ENCODE results near the gene ERCC6.

ERCC6 gene

DNA sequence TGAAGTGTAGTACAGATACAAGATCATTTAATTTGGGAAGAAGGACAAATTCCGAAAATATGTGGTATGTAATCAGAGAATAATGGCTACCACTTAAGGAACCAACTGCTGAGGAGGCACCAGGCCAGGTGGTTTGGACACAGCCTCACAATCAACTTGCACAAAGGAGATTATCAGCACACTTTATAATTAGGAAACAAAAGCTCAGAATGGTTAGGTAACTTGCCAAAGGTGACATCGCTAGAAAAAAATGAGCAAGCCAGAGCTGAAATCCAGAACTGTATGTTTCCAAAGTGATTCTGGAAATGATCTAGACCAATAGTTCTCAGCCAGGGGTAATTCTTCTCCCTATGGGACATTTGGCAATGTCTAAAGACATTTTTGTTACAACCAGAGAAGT is 36.6 kb downstream of the ERCC6 start:
- no peaks in the 10 kb centered on the region for H3K36me3 ChIP-seq (ENCODE audit: control insufficient read depth, insufficient read depth, low read length)
- H3K4me3 ChIP-seq (ENCODE audit: low read length): no peak overlapping the region
- H3K9me3 ChIP-seq (ENCODE audit: control insufficient read depth, low read length): no peaks in the 10 kb centered on the region
- no peaks in the 10 kb centered on the region for H3K4me1 ChIP-seq (ENCODE audit: control insufficient read depth, insufficient read depth, low read length)
- H3K27me3 ChIP-seq (ENCODE audit: control insufficient read depth, insufficient read depth, low read length): no peaks in the 10 kb centered on the region
- H3K9ac ChIP-seq (ENCODE audit: low read length): no peak overlapping the region

DNA sequence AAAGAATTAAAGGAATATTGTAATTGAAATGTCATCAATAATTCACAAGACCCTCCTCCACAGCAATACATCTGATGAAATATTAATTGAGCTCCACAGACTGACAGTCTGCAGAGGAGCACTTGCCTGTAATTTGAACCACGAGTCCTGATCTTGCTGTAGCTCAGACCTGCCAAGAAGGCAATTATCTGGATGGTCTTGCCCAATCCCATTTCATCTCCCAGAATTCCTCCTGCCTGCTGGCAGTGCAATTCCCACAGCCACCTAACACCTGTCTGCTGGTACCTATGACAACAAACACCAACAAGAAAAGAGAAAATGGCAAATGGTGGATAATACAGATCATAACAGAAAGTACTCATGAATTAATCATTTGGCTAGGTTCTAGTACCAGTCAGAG is 38.5 kb downstream of the ERCC6 start:
- H3K27me3 ChIP-seq (ENCODE audit: control insufficient read depth, insufficient read depth, low read length): no peaks in the 10 kb centered on the region
- H3K4me1 ChIP-seq (ENCODE audit: control insufficient read depth, insufficient read depth, low read length): no peaks in the 10 kb centered on the region
- H3K9me3 ChIP-seq (ENCODE audit: control insufficient read depth, low read length): no peaks in the 10 kb centered on the region
- H3K4me3 ChIP-seq (ENCODE audit: low read length): no peak overlapping the region
- H3K9ac ChIP-seq (ENCODE audit: low read length): no peak overlapping the region
- H3K36me3 ChIP-seq (ENCODE audit: control insufficient read depth, insufficient read depth, low read length): no peaks in the 10 kb centered on the region

DNA sequence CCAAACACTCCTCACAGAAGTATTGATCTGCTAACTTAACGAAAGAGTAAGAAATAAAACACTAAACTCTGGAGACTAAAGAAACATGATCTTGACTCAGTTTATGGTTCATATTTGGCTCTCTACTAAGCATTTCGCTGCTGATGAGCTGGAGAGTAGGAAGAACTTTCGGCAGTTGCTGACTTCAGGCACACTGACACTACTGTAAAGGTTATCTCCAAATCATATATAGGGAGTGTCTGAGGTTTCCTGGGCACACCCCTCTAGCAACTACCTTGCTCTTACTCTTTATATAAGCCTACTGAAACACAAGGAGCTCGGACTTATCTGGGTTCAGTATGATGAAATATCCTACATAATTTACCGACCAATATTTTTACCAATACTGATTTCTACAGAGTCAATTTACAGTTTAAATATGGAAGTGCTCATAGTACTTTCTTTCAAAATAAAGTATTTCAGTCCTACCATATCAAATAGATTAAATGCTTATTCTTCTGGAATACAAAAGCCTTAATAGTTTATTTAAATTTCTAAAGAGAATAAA is 39.5 kb downstream of the ERCC6 start:
- H3K4me1 ChIP-seq (ENCODE audit: control insufficient read depth, insufficient read depth, low read length): no peaks in the 10 kb centered on the region
- no peak overlapping the region for H3K4me3 ChIP-seq (ENCODE audit: low read length)
- H3K27me3 ChIP-seq (ENCODE audit: control insufficient read depth, insufficient read depth, low read length): no peaks in the 10 kb centered on the region
- H3K9ac ChIP-seq (ENCODE audit: low read length): no peak overlapping the region
- H3K9me3 ChIP-seq (ENCODE audit: control insufficient read depth, low read length): no peaks in the 10 kb centered on the region
- no peaks in the 10 kb centered on the region for H3K36me3 ChIP-seq (ENCODE audit: control insufficient read depth, insufficient read depth, low read length)

DNA sequence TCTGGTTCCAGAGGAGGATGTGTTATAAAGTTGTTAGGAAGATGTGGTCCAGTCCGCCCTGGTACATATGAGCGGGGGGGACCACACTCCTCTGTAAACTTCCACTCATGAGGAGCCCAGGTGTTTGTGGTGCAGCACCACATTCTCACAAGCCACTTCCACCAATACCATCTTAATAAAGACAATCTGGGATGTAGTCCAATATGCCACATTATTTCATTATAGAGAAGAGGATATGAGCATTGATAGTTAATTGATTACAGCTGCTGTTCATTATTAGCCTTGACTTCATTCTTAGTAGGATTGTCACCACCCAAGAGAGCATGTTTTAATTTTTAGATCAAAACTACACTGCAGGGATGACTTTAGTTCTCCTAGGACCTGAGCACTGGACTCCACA is 40.5 kb downstream of the ERCC6 start:
- H3K4me3 ChIP-seq (ENCODE audit: low read length): no peak overlapping the region
- no peaks in the 10 kb centered on the region for H3K4me1 ChIP-seq (ENCODE audit: control insufficient read depth, insufficient read depth, low read length)
- H3K9me3 ChIP-seq (ENCODE audit: control insufficient read depth, low read length): no peaks in the 10 kb centered on the region
- no peaks in the 10 kb centered on the region for H3K27me3 ChIP-seq (ENCODE audit: control insufficient read depth, insufficient read depth, low read length)
- H3K36me3 ChIP-seq (ENCODE audit: control insufficient read depth, insufficient read depth, low read length): no peaks in the 10 kb centered on the region
- H3K9ac ChIP-seq (ENCODE audit: low read length): no peak overlapping the region

DNA sequence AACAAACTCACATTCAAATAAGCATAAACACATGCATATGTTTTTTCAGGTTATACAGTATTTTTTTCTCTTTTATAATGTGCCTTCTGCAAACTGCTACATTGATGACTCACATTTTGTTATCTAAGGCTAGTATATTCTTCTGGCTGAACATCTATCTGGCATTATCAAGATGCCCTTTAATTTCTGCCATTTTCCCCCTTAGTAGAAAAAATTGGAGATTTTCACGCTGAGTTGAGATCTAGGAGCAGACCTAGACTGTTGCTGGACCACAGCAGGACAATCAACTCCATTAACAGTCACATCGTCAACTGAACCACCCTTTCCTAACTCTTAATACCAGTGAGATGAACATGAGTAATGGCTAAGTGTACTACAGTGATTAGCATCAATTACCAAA is 41.6 kb downstream of the ERCC6 start:
- H3K4me1 ChIP-seq (ENCODE audit: control insufficient read depth, insufficient read depth, low read length): no peaks in the 10 kb centered on the region
- H3K4me3 ChIP-seq (ENCODE audit: low read length): no peak overlapping the region
- no peaks in the 10 kb centered on the region for H3K36me3 ChIP-seq (ENCODE audit: control insufficient read depth, insufficient read depth, low read length)
- H3K9ac ChIP-seq (ENCODE audit: low read length): no peak overlapping the region
- H3K27me3 ChIP-seq (ENCODE audit: control insufficient read depth, insufficient read depth, low read length): no peaks in the 10 kb centered on the region
- H3K9me3 ChIP-seq (ENCODE audit: control insufficient read depth, low read length): no peaks in the 10 kb centered on the region

DNA sequence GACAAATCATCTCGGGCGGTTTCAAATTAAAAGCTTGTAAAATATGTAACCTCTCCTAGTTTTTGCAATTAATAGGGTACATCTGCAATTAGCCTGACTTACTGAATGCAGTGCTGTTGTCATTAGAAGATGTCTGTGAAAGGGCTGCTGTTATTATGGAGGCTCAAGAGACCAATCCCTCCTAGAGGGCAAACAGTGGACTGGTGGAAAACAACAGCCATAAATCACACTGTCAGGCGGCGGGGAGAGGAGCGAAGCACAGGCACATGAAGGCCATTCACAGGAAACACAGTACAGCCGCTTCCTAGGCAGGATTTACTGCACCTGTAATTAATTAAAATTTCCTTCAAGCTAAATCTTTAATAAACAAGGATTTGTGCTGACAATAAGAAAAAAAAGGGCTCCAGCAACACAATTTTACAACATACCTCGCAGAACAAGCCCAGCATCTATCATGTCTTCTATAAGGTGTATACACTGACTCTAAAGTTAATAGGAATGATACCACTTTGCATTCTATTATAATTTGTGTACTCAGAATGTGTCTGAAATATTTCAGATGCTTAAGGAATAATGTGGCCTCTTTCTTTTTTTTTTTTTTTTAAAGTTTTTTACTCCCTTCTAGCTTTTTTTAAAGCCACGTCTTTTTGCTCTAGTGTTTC is 50.7 kb downstream of the ERCC6 start:
- Histone ChIP-seq H3K27me3 (ENCODE audit: control insufficient read depth, insufficient read depth, low read length) (no peaks in the 10 kb centered on the region), H3K36me3 (ENCODE audit: control insufficient read depth, insufficient read depth, low read length) (no peaks in the 10 kb centered on the region), H3K4me3 (ENCODE audit: low read length) (no peak overlapping the region), H3K9me3 (ENCODE audit: control insufficient read depth, low read length) (no peaks in the 10 kb centered on the region), H3K9ac (ENCODE audit: low read length) (no peak overlapping the region), H3K4me1 (ENCODE audit: control insufficient read depth, insufficient read depth, low read length) (no peaks in the 10 kb centered on the region)

DNA sequence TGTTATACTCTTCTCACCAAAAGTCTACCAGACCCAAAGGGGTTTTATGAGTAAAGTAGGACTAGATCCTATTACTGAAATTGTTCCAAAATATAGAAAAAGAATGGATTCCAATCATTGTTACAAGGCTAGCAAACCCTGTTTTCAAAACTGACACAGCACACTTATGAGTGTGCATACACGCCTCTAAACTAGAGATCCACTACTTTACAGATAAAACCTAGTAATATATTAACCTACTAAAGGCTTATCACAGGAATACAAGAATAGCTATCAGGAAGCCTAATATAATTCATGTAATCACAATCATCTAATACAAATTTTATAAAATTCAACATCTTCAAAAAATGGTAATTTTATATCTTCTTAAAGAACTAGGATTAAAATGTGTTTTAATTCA is 52.2 kb downstream of the ERCC6 start:
- Histone ChIP-seq H3K9me3 (ENCODE audit: control insufficient read depth, low read length) (no peaks in the 10 kb centered on the region), H3K36me3 (ENCODE audit: control insufficient read depth, insufficient read depth, low read length) (no peaks in the 10 kb centered on the region), H3K4me3 (ENCODE audit: low read length) (no peak overlapping the region), H3K9ac (ENCODE audit: low read length) (no peak overlapping the region), H3K27me3 (ENCODE audit: control insufficient read depth, insufficient read depth, low read length) (no peaks in the 10 kb centered on the region), H3K4me1 (ENCODE audit: control insufficient read depth, insufficient read depth, low read length) (no peaks in the 10 kb centered on the region)

DNA sequence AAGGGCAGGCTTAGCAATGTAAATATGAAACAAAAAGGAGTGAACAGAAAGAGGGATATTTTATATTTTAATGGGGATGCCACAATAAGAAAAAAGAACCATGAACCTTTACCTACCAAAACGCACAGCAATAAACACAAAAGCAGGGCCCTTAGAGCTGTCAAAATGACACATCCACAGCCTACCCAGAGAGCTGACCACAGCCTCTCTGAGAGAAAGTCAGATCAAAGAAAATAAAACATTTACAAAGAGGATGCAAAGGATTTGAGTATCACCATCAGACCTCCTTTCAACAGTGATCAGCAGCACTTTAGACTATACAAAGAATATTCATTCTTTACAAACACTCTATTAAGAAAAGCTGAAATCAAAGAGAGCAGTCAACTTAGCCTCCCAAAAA is 52.9 kb downstream of the ERCC6 start:
- Histone ChIP-seq H3K27me3 (ENCODE audit: control insufficient read depth, insufficient read depth, low read length) (no peaks in the 10 kb centered on the region), H3K4me3 (ENCODE audit: low read length) (no peak overlapping the region), H3K4me1 (ENCODE audit: control insufficient read depth, insufficient read depth, low read length) (no peaks in the 10 kb centered on the region), H3K36me3 (ENCODE audit: control insufficient read depth, insufficient read depth, low read length) (no peaks in the 10 kb centered on the region), H3K9ac (ENCODE audit: low read length) (no peak overlapping the region), H3K9me3 (ENCODE audit: control insufficient read depth, low read length) (no peaks in the 10 kb centered on the region)

DNA sequence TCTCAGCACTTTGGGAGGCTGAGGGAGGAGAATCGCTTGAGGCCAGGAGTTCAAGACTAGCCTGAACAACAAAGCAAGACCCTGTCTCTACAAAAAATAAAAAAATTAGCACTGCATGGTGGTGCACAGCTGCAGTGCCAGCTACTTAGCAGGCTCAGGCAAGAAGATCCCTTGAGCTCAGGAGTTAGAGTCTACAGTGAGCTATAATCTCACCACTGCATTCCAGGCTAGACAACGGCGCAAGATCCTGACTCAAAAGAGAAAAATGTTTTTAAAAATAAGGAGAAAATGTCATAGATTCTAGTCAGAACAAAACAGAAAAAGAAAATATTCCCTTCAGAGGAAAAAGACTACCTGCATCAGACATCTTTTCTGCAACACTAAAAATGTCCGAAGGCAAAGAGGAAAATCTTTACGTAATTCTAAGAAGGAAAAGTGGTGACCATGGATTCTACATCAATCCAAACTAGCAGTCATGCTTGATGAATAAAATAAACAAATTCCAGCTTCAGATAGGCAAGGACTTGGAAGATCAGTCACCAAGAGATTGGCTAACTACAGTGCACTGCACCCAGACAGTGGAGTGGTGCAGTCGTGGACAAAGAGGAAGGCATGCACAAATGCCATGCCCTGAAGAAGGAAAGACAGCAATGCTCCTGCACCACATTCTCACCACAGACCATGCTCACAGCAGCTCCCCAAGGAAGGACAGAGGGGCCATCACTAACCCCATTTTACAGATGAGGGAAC is 54.3 kb downstream of the ERCC6 start:
- Histone ChIP-seq H3K36me3 (ENCODE audit: control insufficient read depth, insufficient read depth, low read length) (no peaks in the 10 kb centered on the region), H3K4me3 (ENCODE audit: low read length) (no peak overlapping the region), H3K4me1 (ENCODE audit: control insufficient read depth, insufficient read depth, low read length) (no peaks in the 10 kb centered on the region), H3K27me3 (ENCODE audit: control insufficient read depth, insufficient read depth, low read length) (no peaks in the 10 kb centered on the region), H3K9me3 (ENCODE audit: control insufficient read depth, low read length) (no peaks in the 10 kb centered on the region), H3K9ac (ENCODE audit: low read length) (no peak overlapping the region)

DNA sequence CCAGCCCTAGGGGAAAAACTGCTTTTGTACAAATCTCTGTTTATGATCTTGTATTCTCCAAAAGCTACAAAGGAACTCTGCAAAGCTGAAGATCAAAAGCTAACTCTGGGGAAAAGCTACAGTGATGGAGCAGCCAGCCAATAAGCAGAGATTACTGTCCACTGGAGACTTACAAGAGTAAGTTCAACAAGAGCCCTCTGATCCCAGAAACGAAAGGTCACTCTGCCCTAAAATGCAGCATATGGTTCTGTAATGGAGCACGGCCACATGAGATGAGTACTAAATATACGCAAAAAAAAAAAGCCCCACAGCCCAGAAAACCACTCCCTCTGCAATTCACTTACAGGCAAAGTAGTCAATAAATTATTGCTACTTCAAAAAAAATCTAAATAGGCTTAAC is 60.1 kb downstream of the ERCC6 start:
- no peaks in the 10 kb centered on the region for H3K27me3 ChIP-seq (ENCODE audit: control insufficient read depth, insufficient read depth, low read length)
- H3K9me3 ChIP-seq (ENCODE audit: control insufficient read depth, low read length): no peaks in the 10 kb centered on the region
- H3K36me3 ChIP-seq (ENCODE audit: control insufficient read depth, insufficient read depth, low read length): peaks cover under 1% of the 10 kb centered on the region
- no peak overlapping the region for H3K4me3 ChIP-seq (ENCODE audit: low read length)
- no peaks in the 10 kb centered on the region for H3K4me1 ChIP-seq (ENCODE audit: control insufficient read depth, insufficient read depth, low read length)
- H3K9ac ChIP-seq (ENCODE audit: low read length): no peak overlapping the region

DNA sequence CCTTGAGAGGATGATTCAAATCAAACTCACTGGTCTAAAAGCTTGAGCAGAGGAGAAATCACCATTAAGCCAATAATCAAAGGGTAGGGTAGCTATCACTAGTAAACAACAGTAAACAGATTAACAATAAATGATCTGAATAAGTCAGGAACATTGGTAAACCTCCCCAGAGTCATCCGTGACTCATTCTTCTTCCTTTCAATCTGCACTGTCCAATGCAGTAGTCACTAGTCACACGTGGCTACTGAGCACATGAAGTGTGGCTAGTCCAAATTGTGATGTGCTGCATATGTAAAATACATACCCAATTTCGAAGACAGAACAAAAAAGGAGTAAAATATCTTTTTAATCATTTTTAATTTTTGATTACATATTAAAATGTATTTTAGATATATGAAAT is 64.0 kb downstream of the ERCC6 start:
- H3K36me3 ChIP-seq (ENCODE audit: control insufficient read depth, insufficient read depth, low read length): peaks cover 7% of the 10 kb centered on the region
- H3K9me3 ChIP-seq (ENCODE audit: control insufficient read depth, low read length): no peaks in the 10 kb centered on the region

DNA sequence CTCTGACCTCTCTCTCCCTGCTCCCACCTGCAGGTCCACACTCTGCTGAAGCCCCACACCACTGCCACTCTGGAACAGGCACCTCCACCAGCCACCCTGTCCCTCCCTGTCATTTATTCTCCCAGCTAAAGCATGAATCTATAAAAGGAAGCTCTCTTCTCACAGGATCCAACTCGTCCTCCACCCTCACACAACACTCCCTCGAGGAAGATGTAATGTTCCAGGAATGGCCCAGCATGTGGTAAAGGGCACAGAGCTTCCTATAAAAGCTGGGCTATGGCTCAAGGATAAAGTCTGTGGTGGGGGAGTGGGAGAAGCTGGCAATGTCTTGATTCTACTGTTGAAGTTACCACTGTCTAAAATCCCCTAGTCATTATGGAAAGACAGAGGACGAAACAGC is 67.4 kb downstream of the ERCC6 start:
- peaks cover 7% of the 10 kb centered on the region for H3K36me3 ChIP-seq (ENCODE audit: control insufficient read depth, insufficient read depth, low read length)

More for the DNA sequence above, 64.0 kb downstream of the ERCC6 start:
- Histone ChIP-seq H3K4me3 (ENCODE audit: low read length) (no peak overlapping the region), H3K27me3 (ENCODE audit: control insufficient read depth, insufficient read depth, low read length) (no peaks in the 10 kb centered on the region), H3K9ac (ENCODE audit: low read length) (no peak overlapping the region), H3K4me1 (ENCODE audit: control insufficient read depth, insufficient read depth, low read length) (no peaks in the 10 kb centered on the region)

More for the DNA sequence above, 67.4 kb downstream of the ERCC6 start:
- Histone ChIP-seq H3K9me3 (ENCODE audit: control insufficient read depth, low read length) (no peaks in the 10 kb centered on the region), H3K27me3 (ENCODE audit: control insufficient read depth, insufficient read depth, low read length) (no peaks in the 10 kb centered on the region), H3K4me1 (ENCODE audit: control insufficient read depth, insufficient read depth, low read length) (no peaks in the 10 kb centered on the region), H3K9ac (ENCODE audit: low read length) (no peak overlapping the region), H3K4me3 (ENCODE audit: low read length) (no peak overlapping the region)
